GM12891 (cell line): ENCODE data around the gene LRIT2.

Source experiments
- POLR2A ChIP-seq: IDR thresholded peaks from 2 replicates; pipeline ENCODE4 v1.6.1; 2011; ENCODE audit warnings: low read depth, low read length, control low read depth
- POLR2AphosphoS5 ChIP-seq: IDR thresholded peaks from 2 replicates; pipeline ENCODE4 v1.6.1; 2011; ENCODE audit warnings: low read depth, low read length, control low read depth
- TAF1 ChIP-seq: IDR thresholded peaks from 2 replicates; pipeline ENCODE4 v1.6.1; 2011; ENCODE audit warnings: low read depth, low read length, control low read depth

- TF ChIP-seq POLR2AphosphoS5 (no peak), TAF1 (no peak), POLR2A (no peak)
These were observed 43.7 kb downstream of the LRIT2 start for GRCh38 chr10:84181631-84182030.
